DMS114 treated with DMSO at 0.1 percent for 48 hours (cell line): ENCODE data around the gene LRBA.
A peak's percentile ranks its signal among the peaks of the same experiment; 100 is the strongest.
"Not testable (repeated sequence)": the region's sequence is repeated elsewhere in the genome, so short reads cannot be mapped to it uniquely, and the experiment has no call there.

Experiments used
- DNase-seq: peaks from one replicate; lab custom pipeline; 2025; ENCODE audit not compliant: unreplicated experiment; lab: John Stamatoyannopoulos, UW

Gene LRBA

DNA sequence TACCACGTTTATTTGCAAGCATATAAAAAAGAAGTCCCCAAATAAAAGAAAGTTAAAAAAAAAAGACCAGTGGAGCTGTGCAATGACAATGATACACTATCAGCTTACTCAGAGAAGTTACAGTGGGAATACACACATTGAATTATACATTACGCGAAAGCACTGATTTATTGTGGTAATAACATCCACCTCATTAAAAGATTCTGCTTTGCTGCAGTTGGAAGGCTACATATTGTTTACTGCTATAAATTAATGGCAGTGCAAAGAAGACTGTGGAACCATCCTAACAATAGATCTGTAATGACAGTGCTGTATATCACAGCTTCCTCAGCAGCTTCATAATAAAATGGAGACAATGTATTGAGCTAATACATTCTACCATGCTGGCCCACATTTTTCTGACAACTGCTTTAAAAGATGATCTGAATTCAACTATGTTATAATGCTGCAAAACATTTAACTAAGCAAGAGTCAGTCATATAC is 575.6 kb downstream of the LRBA start:
- no peak for DNase-seq

DNA sequence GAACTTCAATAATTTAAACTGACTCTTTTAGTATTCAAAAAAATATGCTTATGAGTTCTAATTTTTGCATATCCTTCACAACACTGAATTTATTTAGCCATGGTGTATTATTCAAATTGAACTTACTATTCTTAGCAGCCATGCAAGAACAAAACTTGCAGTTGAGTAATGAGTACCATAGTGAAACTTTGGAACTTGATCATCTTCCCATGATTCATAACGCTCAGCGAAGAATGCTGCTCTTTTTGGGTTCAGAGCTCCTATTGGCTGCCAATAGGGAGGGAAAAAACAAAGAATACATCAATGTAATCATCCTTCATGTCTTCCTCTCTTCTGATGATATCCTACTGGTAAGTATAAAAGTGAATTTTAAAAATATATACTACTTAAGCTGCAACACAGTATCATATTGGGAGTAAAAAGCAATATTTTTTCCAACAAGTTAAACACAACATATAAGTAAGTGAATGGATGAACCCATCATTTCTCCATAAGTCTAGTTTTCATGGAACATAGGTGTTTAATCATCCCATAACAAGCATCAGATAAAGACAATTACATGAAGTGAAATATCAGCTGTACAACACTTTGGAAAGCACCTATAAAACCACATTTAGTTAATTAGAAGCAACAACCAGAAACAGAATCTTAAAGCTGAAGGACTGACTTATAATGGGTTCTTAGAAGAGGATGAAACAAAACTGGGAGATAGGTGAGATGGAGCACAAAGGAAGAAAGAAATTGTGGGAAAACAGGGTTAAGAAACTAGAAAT is 578.3 kb downstream of the LRBA start:
- DNase-seq = no peak

DNA sequence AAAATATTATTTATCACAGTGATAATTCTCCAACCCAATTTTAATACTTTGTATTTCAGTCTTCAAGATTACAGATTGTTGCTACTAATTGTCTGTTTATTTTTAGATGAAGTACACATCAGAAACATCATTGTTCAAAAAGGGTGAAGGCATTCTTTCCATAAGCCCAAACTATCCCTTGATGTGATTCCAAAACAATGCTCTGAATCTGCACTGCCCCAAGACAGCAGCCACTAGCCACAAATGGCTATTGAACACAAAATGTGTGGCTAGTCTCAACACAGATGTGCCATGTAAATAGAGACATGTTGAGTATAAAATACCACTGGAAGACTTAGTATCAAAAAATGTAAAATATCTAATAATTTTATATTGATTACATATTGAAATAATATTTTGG is 583.9 kb downstream of the LRBA start:
- DNase-seq = no peak

DNA sequence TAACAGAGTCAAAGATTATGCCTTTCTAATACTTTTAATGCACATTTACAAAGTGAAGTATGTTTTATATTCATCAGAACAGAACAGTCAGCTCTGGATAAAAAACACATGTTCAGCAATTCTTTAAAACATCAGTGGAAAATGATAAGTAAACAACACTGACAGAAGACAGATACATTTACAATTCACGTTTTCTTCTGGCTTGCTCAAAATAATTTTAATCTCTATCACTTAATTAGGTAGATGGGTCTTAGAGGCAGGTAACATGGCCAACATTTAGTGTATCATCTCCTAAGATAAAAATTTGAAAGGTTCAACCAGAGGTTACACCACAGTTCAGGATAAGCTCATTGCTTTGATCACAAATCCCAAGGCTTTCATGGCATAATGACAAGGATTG is 589.9 kb downstream of the LRBA start:
- DNase-seq = no peak

DNA sequence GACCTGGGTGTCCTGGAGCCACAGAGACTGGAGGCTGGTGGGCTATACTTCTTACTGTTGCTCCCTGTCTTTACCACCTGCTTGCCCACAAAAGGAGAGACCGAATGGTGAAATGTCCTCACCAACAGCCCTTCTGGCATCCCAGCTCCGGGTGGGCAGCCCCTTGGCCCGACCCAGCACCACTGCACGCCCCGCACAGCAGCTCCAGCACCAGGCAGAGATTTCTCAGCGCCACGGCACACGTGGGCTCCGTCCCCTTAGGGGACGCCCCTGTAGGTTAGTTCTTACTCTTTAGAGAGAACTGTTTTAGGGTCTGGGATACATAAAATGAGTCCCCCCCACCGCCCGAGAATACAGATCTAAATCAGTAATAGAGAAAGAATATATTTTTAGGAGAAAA is 591.6 kb downstream of the LRBA start:
- no peak for DNase-seq

DNA sequence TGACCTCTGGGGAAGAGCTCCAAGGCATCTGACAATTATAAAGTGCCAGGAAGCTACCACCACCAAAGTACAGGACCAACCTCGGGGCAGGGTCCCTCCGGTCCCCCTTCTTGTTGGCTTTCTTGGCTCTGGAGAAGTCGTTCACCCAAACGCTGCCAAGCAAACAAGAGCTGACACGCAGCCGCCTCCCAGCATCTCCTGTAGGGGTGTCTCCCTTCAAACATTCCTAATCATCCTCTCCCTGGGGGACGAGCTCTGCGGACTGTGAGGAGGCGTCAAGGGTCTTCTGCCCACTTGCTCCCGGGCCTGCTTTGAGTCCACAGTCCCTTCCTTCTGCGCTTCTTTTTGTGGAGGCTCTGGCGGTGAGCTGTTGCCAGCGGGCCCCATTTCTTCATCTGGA is 592.0 kb downstream of the LRBA start:
- DNase-seq = no peak

DNA sequence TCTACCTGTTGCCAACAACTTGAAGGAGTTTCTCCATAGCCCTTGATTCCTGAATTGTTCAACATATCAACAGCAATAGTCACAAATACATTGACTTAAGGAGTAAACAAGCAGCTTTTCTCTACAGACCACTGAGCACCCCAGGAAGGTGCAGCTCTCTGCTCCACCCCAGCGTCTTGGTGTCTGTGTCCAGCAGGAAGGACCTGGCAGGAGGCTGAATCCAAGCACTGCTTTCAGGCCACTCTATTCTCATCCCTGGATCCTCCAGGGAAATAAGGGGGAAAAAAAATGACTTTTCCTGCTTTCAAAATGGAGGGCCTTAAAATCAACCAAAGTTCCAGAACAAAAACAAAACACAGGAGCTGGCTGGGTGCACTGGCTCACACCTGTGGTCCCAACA is 593.5 kb downstream of the LRBA start:
- DNase-seq = no peak

DNA sequence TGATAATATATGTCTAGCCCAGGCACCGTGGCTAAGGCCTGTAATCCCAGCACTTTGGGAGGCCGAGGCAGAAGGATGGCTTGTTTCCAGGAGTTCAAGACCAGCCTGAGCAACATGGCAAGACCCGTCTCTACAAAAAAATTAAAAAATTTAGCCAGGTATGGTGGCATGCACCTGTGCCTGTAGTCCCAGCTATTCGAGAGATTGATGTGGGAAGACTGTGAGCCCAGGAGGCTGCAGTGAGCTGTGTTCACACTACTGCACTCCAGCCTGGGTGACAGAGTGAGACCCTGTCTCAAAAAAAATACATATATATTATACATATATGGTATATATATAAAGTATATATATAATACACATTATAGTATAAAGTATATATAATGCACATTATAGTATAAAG is 595.1 kb downstream of the LRBA start:
- no peak for DNase-seq

DNA sequence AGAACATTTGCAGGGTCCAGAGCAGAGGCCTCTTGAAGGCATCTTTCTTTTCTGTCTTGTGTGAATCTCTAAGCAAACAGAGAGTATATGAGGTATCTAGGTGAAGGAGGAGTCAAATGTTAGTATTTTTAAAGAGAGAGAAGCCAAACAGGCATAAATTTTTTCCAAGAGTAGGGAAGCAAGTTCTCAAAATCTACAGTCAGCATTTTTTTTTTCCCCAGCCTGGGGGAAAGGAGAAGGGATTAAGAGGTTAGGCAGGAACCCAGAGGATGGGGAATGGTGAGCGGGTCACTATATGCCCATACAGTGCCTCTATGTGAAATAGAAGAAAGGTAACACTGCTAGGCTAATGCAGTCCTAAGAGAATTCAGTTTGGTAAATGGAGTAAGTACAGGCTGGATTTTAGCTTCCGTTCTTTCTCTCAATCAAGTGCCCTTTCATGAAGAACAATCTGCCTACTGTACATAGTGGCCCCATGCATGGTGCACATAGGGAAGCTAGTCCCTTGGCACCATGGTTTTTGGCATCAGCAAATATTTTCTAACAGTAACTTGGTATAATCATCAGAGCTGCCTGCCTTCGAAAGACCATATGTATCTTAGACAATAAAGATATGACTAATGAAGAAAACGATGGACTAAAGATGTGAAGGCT is 596.2 kb downstream of the LRBA start:
- DNase-seq = no peak

DNA sequence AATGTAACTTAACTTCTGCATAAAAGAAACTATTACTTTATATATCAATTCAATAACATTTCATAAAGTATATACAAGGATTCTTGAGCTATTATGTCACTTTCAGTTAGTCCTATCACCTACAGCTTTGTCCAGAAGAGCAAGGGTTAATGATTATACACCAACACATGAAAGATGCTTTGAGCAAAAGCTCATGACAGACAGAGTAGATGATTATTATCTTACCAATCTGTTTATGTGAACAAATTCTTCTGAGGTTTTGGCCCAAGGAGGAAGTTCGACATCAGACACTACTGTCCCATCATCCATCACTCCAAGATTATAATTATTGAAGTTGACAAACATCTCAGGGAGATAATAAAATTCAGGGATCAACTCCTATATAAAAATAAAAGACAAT is 599.9 kb downstream of the LRBA start:
- no peak for DNase-seq

DNA sequence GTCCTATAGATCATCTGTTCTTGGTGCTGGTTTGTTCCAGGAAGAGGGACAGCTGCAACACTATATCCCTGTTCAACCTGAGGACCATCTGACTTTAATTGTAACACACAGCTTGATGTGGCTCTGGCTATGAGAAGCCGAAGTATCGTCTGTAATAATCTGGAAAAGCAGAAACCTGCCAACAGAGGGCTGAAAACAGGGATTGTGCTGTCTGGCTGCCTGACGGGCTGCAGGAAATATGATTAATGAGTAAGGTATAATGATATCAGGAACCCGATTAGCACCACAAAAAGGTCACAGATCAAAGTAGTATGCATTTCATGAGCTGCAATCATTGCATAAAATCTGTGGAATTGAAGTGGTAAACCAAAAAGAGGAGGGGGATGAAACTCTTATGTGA is 603.6 kb downstream of the LRBA start:
- DNase-seq = no peak

DNA sequence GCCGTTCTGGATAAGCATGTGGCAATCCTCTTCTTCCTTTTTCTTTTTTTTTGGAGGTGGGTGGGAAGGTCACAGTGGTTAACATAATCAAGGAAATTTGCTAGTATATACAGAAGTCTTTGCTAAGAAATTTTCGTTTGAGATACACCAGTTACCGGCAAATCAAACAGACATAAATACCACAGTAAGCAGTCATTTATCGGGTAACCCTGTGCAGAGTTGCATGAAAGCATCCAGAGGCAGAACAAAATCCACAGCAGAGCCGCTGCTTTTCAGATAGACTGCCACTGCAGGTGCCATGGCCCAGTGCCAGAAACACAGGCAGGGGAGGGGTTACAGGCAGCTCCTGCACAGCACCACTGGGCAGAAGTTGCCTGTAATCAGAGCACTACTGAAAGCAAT is 612.2 kb downstream of the LRBA start:
- no peak for DNase-seq

DNA sequence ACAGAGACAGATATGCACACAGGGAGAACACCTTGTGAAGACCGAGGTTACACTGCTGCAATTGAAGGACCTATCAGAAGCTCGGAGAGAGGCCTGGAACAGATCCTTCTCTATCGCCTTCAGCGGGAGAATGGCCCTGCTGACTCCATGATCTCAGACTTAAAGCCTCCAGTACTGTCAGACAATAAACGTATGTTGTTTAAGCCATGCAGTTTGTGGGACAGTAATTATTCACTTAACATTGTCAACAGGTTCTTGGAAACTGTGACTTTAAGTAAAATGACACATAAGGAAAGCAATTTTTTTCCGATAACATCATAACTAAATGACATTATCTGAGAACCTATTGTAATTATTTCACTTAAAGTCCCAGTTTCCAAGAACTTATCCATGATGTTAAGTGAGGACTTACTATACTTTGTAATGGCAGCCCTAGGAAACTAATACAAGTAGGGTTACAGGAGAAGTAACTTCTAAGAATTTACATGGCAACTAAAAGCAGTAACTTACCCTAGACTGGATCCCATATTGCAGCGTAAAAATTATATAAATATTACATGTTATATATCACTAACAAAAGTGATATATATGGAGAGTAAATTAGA is 613.9 kb downstream of the LRBA start:
- no peak for DNase-seq

DNA sequence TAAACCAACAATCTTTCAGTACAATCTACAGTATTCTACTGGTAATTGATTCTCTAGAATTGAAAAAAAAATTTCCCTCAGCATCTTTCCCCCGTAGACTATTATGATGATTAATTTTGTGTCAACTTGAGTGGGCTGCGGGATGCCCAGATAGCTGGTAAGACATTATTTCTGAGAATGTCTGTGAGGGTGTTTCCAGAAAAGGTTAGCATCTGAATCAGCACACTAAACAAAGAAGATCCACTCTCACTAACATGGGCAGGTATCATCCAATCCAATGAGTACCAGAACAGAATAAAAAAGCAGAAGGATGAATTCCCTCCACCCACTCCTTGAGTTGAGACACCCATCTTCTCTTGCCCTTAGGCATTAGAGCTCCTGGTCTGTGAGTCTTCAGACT is 619.2 kb downstream of the LRBA start:
- no peak for DNase-seq

DNA sequence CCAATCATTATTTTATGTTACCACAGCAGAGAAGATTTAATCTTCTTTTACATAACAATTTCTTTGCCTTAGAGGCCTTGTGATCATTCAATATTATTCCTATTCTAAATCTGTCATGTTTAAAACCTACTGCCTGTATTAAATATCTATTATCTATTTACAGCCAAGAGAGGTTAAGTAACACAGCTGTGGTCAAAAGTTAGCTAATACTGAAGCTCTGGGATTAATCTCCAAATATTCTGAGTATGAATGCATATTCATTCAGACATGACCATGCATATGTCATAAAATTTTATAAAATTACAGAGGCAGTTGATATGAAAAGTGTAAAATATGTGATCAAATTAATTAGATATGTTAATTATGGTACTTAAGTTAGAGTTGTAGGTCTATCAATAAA is 621.0 kb downstream of the LRBA start:
- DNase-seq = no peak

DNA sequence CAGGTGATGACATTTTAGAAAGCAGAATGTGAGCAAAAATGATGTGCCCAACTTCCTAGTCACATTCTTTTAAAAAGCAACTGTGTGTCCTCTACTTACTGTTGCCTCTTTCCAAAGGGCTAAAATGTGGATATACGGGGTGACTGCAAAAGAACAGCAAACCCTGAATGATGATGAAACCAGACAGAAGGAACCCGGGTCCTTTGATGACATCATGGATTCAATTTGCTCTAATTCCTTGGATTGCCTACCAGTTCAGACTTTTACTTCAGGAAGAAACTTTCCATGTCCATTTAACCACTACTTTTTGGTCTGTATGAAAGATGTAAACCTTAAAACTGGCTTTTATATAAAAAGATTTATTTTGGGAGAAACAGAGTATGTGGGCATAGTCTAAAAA is 624.0 kb downstream of the LRBA start:
- no peak for DNase-seq

DNA sequence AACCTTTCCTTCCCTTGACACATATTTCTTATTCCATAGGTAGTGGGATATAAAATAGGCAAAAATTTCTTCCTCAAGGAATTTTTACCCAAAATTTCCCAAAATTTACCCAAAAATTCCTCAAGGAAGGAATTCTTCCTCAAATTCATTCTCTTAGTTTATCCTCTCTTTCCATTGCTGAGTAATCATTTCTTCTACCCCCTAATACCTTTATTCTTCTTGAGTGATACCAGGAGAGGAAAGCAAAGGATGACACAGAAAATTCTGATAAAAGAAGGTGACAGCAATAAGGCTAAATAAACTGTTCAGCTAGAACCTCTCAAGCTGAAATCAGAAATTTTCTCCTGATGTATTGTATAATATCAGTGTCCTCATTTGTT is 624.6 kb downstream of the LRBA start:
- DNase-seq = no peak

DNA sequence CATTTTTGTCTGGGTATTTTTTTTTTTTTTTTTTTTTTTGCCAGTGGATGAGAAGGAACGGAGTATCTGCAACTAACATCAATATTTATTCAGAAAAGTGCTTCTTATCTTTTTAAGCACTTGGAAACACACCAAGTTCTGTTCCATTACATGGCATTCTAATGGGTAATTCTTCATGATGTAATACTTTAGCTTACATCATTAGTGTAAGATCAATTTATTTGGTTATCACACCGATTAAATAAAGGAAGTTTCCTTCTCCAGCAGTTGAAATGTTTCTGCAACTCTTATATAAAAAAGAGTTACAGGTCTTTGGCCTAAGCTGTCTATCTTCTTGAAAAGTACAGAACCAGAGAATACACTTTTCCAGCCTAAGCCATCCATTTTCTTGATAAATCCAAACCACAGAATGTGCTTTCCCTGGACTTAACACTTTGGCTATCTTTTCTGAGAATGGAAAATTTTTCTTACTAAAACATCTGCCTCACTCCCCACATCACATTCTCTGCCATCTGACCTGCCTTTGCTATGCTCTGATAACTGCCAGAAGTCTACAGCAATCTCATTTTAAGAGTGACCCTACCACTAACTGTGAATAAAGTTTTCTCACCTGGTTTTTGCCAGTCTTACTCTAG is 625.1 kb downstream of the LRBA start:
- no peak for DNase-seq

DNA sequence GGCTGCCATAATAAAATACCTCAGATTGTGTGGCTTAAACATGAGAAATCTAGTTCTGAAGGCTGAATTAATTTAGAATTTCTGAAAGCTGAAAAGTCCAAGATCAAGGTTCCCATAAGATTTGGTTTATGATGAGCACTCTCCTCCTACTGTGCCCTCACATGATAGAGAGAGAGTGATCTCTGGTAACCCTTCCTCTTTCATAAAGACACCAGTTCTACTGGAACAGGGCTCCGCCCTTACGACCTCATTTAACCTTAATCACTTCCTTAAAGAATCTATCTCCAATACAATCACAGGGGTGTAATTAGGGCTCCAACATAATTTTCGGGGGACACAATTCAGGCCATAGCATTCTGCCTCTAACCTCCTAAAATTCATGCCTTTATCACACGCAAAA is 627.1 kb downstream of the LRBA start:
- DNase-seq = no peak

DNA sequence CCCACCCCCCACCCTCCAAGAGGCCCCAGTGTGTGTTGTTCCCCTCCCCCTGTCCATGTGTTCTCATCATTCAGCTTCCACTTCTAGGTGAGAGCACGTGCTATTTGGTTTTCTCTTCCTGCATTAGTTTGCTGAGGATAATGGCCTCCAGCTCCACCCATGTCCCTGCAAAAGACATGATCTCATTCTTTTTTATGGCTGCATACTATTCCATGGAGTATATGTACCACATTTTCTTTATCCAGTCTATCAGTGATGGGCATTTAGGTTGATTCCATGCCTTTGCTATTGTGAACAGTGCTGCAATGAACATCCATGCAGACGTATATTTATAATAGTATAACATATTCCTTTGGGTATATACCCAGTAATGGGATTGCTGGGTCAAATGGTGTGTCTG is 628.7 kb downstream of the LRBA start:
- not testable (repeated sequence) for DNase-seq

DNA sequence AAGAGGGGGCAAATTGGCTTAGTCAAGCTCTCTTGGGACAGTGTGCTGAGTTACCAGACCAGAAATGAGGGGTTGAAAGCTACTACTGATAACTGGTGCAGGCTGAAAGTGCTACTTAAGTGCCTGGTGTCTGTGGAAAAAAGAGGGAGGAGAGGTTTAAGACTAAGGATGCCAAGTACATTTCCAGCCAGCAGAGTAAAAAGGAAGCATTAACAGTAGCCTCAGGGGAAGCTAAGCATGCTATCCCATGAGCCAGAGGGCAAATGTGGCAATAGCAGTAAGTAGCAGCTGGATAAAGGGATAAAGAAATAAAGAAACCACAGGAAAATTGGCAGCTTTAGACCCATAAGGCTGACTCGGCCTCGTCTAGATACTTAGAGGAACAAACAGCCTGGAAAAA is 629.5 kb downstream of the LRBA start:
- peak; percentile 57 for DNase-seq

DNA sequence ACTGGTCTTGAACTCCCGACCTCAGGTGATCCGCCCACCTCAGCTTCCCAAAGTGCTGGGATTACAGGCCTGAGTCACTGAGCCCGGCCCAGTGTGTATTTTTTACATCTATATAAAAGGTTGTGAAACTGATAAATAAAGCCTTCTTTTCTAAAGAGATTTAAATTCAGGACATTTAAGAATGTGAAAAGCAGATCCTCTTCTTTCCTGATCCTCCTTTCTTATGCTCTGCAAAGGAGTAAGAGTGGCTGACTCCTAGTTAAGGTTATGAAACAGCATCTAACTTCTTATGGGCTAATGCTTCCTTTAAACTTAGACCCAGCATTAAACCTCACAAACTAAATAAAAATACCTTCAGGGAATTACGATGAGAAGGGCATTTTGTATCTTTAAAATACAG is 630.8 kb downstream of the LRBA start:
- DNase-seq = no peak
